Liver (tissue), 9 donors: ENCODE data around the gene BARHL2. TPM values are rescaled to one million over a fixed set of nuclear protein-coding genes. Genes with fewer than 3 reads are reported as not detected.

Experiments
- DNase-seq: peaks from one replicate; pipeline ENCODE4 v3.0.0-alpha.2; 2017; ENCODE audit warnings: low spot score
- H3K27ac ChIP-seq, 2 donors: one replicate each; pipeline ENCODE4 v1.7.0; 2013; ENCODE audit warnings: inconsistent platforms in 2 of 2, low read length in 2 of 2, control low read depth in 1 of 2, low read depth in 1 of 2, mild to moderate bottlenecking in 1 of 2
- H3K27me3 ChIP-seq, 4 donors: one replicate each; pipeline versions ENCODE4 v1.6.1 to v1.7.0; 2013; ENCODE audit warnings: low read length in 3 of 4, inconsistent platforms in 1 of 4, mild to moderate bottlenecking in 1 of 4, moderate library complexity in 1 of 4; ENCODE audit not compliant: control insufficient read depth in 4 of 4, insufficient read depth in 4 of 4
- H3K36me3 ChIP-seq, 4 donors: one replicate each; pipeline versions ENCODE4 v1.6.1 to v1.7.0; 2013; ENCODE audit warnings: low read length in 3 of 4, mild to moderate bottlenecking in 3 of 4, low read depth in 1 of 4, moderate library complexity in 1 of 4; ENCODE audit not compliant: control insufficient read depth in 4 of 4, insufficient read depth in 3 of 4
- H3K4me1 ChIP-seq, 4 donors: one replicate each; pipeline versions ENCODE4 v1.6.1 to v1.7.0; 2013; ENCODE audit warnings: low read length in 3 of 4, mild to moderate bottlenecking in 3 of 4, moderate library complexity in 1 of 4; ENCODE audit not compliant: control insufficient read depth in 4 of 4, insufficient read depth in 4 of 4
- H3K4me3 ChIP-seq, 3 donors: one replicate each; pipeline versions ENCODE4 v1.6.1 to v1.7.0; 2013; ENCODE audit warnings: low read length in 3 of 3, control low read depth in 1 of 3, low read depth in 1 of 3, mild to moderate bottlenecking in 1 of 3
- H3K9ac ChIP-seq, 2 donors: one replicate each; pipeline ENCODE4 v1.7.0; 2013; ENCODE audit warnings: low read length in 2 of 2, mild to moderate bottlenecking in 2 of 2, moderate library complexity in 2 of 2, control low read depth in 1 of 2, low read depth in 1 of 2
- H3K9me3 ChIP-seq, 4 donors: one replicate each; pipeline versions ENCODE4 v1.6.1 to v1.7.0; 2013; ENCODE audit warnings: low read length in 3 of 4; ENCODE audit not compliant: control insufficient read depth in 4 of 4
- FOXA1 ChIP-seq: IDR thresholded peaks from 2 replicates; pipeline ENCODE4 v1.6.1; 2016; ENCODE audit warnings: antibody characterized with exemption
- FOXA2 ChIP-seq: IDR thresholded peaks from 2 replicates; pipeline ENCODE4 v1.6.1; 2016; ENCODE audit warnings: antibody characterized with exemption
- GABPA ChIP-seq, 2 donors: IDR thresholded peaks in 1 of 2; conservative IDR thresholded peaks in 1 of 2; 2 replicates each; pipeline ENCODE4 v1.6.1; 2016; ENCODE audit warnings: antibody characterized with exemption in 2 of 2, mild to moderate bottlenecking in 1 of 2, moderate library complexity in 1 of 2
- HNF4A ChIP-seq, 2 donors: conservative IDR thresholded peaks; 2 replicates each; pipeline ENCODE4 v1.6.1; 2016; ENCODE audit warnings: antibody characterized with exemption in 2 of 2, mild to moderate bottlenecking in 2 of 2
- JUND ChIP-seq, 2 donors: IDR thresholded peaks; 2 replicates each; pipeline ENCODE4 v1.6.1; 2016; ENCODE audit warnings: antibody characterized with exemption in 2 of 2
- NR2F2 ChIP-seq: IDR thresholded peaks from 2 replicates; pipeline ENCODE4 v1.6.1; 2016; ENCODE audit warnings: antibody characterized with exemption
- RAD21 ChIP-seq, 2 donors: IDR thresholded peaks; 2 replicates each; pipeline ENCODE4 v1.6.1; 2016; ENCODE audit warnings: antibody characterized with exemption in 2 of 2, mild to moderate bottlenecking in 2 of 2
- RXRA ChIP-seq, 2 donors: IDR thresholded peaks; 2 replicates each; pipeline ENCODE4 v1.6.1; 2017 to 2018; ENCODE audit warnings: antibody characterized with exemption in 2 of 2, mild to moderate bottlenecking in 1 of 2
- SP1 ChIP-seq: IDR thresholded peaks from 2 replicates; pipeline ENCODE4 v1.6.1; 2018; ENCODE audit warnings: antibody characterized with exemption, mild to moderate bottlenecking
- YY1 ChIP-seq: IDR thresholded peaks from 2 replicates; pipeline ENCODE4 v1.6.1; 2016; ENCODE audit warnings: antibody characterized with exemption, mild to moderate bottlenecking
- WGBS: extraction: QIAGEN DNeasy Blood & Tissue Kit; methylation state at CpG from one replicate; pipeline ENCODE4 v1.1.7; 2013; 5-methylcytosine and 5-hydroxymethylcytosine counted together
- polyA plus RNA-seq, 2 donors: library from polyadenylated mRNA; stranded (reverse) in 1 of 2; unstranded in 1 of 2; fragments of 200-250 nt in 1 of 2; fragments of >200 nt in 1 of 2; fragmentation: Nextera tagmentation in 1 of 2; extraction: Ambion mirVana in 1 of 2; gene quantifications; one replicate each; pipeline versions ENCODE4 v1.2.1 to v1.2.3, GENCODE V29; 2013 to 2015
- total RNA-seq, 2 donors: library from RNA; depleted of rRNA; stranded (reverse); fragments of >200 nt; gene quantifications; one replicate each; pipeline ENCODE4 v1.2.3, GENCODE V29; 2014
- TF ChIP-seq, protein P1 (sequence below): IDR thresholded peaks from 2 replicates; pipeline ENCODE4 v1.6.1; 2016; ENCODE audit warnings: antibody characterized with exemption, mild to moderate bottlenecking
- TF ChIP-seq, protein P2 (sequence below): fragments of 150-350 bp; IDR thresholded peaks from 2 replicates; pipeline ENCODE4 v1.5.1; 2017; ENCODE audit warnings: improper control_type of control experiment, low read depth, low read length; ENCODE audit not compliant: missing input control
- TF ChIP-seq, protein P3 (sequence below): IDR thresholded peaks from 2 replicates; pipeline ENCODE4 v1.6.1; 2016; ENCODE audit warnings: antibody characterized with exemption
- TF ChIP-seq, protein P4 (sequence below): IDR thresholded peaks from 2 replicates; pipeline ENCODE4 v1.6.1; 2016; ENCODE audit warnings: antibody characterized with exemption
- TF ChIP-seq, protein P5 (sequence below): IDR thresholded peaks from 2 replicates; pipeline ENCODE4 v1.6.1; 2016; ENCODE audit warnings: antibody characterized with exemption
- donor health status: healthy.
- donor health status: healthy.
- donor health status: healthy.
- donor health status: healthy.
- donor health status: healthy.

The BARHL2 gene
- total and polyA plus RNA-seq, 4 donors: not detected

DNA sequence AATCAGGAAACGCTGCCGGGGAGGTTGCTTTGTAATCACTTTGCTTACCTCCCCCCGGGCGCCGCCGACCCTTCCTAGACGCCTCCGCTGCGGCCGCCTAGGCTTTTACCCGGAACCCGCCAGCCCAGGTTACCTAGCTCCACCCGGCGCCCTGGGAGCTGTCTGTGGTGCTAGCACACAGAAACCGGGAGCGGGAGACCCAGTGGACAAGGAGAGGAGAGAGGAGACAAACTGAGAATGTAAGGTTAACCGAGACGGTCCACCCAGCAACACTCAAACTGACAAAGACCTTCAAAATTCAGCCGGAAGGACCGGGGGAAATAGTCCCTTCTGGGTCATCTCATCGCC lies 9.8 kb downstream of the BARHL2 start:
- Histone ChIP-seq H3K27ac (no peak overlapping the region), H3K4me1 (peaks cover 8 to 14% (median 12%) of the 10 kb centered on the region in 4 donors), H3K9me3 (no peaks in the 10 kb centered on the region), H3K9ac (no peak overlapping the region), H3K27me3 (peaks cover 10 to 43% (median 20%) of the 10 kb centered on the region in 4 donors), H3K36me3 (no peaks in the 10 kb centered on the region), H3K4me3 (peak overlapping the region in 1 of 3 donors; percentile 45)
- TF ChIP-seq FOXA2: no peak
- TF ChIP-seq, protein P1, sequence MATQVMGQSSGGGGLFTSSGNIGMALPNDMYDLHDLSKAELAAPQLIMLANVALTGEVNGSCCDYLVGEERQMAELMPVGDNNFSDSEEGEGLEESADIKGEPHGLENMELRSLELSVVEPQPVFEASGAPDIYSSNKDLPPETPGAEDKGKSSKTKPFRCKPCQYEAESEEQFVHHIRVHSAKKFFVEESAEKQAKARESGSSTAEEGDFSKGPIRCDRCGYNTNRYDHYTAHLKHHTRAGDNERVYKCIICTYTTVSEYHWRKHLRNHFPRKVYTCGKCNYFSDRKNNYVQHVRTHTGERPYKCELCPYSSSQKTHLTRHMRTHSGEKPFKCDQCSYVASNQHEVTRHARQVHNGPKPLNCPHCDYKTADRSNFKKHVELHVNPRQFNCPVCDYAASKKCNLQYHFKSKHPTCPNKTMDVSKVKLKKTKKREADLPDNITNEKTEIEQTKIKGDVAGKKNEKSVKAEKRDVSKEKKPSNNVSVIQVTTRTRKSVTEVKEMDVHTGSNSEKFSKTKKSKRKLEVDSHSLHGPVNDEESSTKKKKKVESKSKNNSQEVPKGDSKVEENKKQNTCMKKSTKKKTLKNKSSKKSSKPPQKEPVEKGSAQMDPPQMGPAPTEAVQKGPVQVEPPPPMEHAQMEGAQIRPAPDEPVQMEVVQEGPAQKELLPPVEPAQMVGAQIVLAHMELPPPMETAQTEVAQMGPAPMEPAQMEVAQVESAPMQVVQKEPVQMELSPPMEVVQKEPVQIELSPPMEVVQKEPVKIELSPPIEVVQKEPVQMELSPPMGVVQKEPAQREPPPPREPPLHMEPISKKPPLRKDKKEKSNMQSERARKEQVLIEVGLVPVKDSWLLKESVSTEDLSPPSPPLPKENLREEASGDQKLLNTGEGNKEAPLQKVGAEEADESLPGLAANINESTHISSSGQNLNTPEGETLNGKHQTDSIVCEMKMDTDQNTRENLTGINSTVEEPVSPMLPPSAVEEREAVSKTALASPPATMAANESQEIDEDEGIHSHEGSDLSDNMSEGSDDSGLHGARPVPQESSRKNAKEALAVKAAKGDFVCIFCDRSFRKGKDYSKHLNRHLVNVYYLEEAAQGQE: peak; percentile 94
- no peak for DNase-seq
- WGBS: 2% methylated on average over 21 of the region's 21 CpGs

DNA sequence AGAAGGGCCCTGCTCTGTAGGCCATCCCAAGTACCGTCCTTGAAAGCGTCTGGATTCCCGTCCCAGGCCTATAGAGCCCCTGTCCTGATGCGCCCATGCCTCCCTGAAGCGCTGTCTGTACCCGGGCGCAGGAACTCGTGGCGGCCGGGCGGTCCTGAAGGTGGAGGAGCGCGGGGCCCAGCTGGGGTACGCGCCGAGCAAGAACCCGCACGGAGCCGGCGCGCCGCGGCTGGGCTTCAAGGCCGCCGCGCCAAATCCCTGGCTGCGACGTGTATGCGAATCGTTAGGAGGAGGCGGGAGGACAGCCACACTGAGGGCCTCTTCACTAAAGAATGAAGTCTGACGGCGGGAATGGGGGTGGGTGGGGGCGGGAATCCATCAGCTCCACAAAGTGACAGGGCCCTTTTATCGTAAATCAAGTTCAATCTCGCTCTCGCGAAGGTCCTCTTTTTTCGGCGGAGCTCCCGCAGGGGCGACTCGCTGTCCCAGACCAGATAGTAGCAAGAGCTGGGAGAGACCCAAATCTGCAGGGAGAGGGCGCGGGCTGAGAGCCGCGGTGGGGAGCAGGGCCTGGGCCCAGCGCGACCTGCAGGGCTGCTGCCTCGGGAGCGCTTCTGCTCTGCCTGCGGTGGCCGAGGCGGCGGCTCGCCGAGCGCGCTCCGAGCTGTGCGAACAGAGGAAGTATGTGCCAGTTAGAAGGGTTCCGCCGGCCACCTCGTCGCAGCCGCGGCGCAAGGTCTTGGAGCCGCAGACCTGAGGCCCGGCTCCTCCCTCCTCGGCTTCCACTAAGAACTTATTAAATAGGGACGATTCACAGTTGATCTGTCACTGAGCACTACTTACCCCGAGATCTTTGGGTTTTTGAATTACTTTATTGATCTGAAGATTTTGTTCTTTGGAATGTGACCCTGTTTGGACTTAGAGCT lies 10.4 kb downstream of the BARHL2 start:
- WGBS: 5% methylated on average over 73 of the region's 73 CpGs
- no peak for DNase-seq
- no peak for TF ChIP-seq RXRA (IDR thresholded peaks at IDR 0.05)
- TF ChIP-seq, protein P2, sequence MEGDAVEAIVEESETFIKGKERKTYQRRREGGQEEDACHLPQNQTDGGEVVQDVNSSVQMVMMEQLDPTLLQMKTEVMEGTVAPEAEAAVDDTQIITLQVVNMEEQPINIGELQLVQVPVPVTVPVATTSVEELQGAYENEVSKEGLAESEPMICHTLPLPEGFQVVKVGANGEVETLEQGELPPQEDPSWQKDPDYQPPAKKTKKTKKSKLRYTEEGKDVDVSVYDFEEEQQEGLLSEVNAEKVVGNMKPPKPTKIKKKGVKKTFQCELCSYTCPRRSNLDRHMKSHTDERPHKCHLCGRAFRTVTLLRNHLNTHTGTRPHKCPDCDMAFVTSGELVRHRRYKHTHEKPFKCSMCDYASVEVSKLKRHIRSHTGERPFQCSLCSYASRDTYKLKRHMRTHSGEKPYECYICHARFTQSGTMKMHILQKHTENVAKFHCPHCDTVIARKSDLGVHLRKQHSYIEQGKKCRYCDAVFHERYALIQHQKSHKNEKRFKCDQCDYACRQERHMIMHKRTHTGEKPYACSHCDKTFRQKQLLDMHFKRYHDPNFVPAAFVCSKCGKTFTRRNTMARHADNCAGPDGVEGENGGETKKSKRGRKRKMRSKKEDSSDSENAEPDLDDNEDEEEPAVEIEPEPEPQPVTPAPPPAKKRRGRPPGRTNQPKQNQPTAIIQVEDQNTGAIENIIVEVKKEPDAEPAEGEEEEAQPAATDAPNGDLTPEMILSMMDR: no peak
- TF ChIP-seq, protein P3, sequence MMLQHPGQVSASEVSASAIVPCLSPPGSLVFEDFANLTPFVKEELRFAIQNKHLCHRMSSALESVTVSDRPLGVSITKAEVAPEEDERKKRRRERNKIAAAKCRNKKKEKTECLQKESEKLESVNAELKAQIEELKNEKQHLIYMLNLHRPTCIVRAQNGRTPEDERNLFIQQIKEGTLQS: no peak
- TF ChIP-seq HNF4A (conservative IDR thresholded peaks at IDR 0.05): no peak

DNA sequence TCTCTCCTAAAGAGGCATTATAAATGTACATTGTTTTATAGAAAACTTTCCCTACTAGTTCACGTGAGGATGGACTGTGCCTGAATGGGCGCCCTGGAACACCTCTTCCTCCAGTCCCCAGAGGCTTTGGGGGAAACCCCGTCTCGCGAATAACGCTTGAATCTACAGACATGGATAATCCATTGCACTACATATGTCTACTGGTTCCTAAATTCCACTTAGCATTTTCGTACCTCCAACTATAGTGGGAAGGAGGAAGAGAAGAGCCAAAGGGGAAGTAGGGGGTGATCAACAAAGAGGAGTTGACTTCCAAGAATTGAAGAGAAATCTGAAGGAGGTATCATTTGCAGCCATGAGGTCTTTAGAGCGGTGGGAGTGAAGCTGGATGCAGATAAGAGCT lies 11.1 kb downstream of the BARHL2 start:
- Histone ChIP-seq H3K36me3 (no peaks in the 10 kb centered on the region), H3K27me3 (peaks cover 8 to 42% (median 20%) of the 10 kb centered on the region in 4 donors), H3K4me3 (no peak overlapping the region), H3K4me1 (peaks cover 8 to 14% (median 12%) of the 10 kb centered on the region in 4 donors), H3K9me3 (no peaks in the 10 kb centered on the region), H3K9ac (no peak overlapping the region), H3K27ac (no peak overlapping the region)
- DNase-seq: no peak
- WGBS: 15% methylated on average over 8 of the region's 8 CpGs
- TF ChIP-seq NR2F2 (no peak), JUND (IDR thresholded peaks at IDR 0.05) (no peak), SP1 (no peak), FOXA1 (no peak), RAD21 (IDR thresholded peaks at IDR 0.05) (no peak), FOXA2 (no peak), RXRA (IDR thresholded peaks at IDR 0.05) (no peak), YY1 (no peak), GABPA (IDR thresholded peaks at IDR 0.05 in 1 of 2, conservative IDR thresholded peaks at IDR 0.05 in 1 of 2) (no peak)
- TF ChIP-seq, protein P2: no peak
- TF ChIP-seq, protein P4, sequence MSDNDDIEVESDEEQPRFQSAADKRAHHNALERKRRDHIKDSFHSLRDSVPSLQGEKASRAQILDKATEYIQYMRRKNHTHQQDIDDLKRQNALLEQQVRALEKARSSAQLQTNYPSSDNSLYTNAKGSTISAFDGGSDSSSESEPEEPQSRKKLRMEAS: no peak
- TF ChIP-seq, protein P5, sequence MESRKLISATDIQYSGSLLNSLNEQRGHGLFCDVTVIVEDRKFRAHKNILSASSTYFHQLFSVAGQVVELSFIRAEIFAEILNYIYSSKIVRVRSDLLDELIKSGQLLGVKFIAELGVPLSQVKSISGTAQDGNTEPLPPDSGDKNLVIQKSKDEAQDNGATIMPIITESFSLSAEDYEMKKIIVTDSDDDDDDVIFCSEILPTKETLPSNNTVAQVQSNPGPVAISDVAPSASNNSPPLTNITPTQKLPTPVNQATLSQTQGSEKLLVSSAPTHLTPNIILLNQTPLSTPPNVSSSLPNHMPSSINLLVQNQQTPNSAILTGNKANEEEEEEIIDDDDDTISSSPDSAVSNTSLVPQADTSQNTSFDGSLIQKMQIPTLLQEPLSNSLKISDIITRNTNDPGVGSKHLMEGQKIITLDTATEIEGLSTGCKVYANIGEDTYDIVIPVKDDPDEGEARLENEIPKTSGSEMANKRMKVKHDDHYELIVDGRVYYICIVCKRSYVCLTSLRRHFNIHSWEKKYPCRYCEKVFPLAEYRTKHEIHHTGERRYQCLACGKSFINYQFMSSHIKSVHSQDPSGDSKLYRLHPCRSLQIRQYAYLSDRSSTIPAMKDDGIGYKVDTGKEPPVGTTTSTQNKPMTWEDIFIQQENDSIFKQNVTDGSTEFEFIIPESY: no peak

More for the DNA sequence above, 10.4 kb downstream of the BARHL2 start:
- Histone ChIP-seq H3K9ac (no peak overlapping the region), H3K9me3 (no peaks in the 10 kb centered on the region), H3K4me1 (peaks cover 8 to 14% (median 12%) of the 10 kb centered on the region in 4 donors), H3K4me3 (peak overlapping the region in 1 of 3 donors; percentile 45), H3K27me3 (peaks cover 8 to 42% (median 17%) of the 10 kb centered on the region in 4 donors), H3K36me3 (no peaks in the 10 kb centered on the region), H3K27ac (no peak overlapping the region)
